Activated naive CD4-positive, alpha-beta T cell (primary cell): Measurements from ENCODE around the gene SLC12A3.
"Not testable (repeated sequence)": the region's sequence is repeated elsewhere in the genome, so short reads cannot be mapped to it uniquely, and the experiment has no call there.

ENCODE experiments used
- DNase-seq, 4 experiments: peaks; one replicate each; lab custom pipeline; 2025; lab: John Stamatoyannopoulos, UW

Gene SLC12A3

DNA sequence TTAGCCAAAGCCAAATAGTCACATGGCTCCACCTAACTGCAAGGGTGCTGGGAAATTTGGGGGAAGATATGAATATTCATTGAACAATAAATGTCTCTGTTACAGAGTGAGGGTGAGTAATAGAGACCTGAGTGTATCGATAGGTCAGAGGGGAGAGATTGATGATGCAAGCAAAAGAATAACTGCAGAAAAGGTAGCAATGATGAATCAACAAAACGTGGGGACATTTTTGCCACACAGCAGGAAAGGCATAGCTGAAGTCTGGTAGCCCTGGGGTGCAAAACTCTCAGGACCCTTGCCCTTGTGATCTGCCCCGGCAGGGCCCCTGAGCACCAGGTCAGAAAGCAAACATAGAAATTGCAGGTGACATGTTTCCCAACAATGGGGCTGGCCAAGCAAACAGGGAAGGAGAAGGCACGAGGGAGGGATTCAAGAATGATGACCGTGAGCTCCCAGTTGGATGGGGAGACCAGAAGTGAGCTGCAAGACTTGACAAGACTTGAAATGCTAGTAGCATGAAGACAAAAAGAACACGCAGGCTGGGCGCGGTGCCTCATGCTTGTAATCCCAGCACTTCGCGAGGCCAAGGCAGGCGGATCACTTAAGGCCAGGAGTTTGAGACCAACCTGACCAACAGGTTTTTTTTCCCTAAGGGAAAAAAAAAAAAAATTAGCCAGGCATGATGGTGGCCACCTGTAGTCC, 54.2 kb downstream of the SLC12A3 start:
- DNase-seq: no peak

DNA sequence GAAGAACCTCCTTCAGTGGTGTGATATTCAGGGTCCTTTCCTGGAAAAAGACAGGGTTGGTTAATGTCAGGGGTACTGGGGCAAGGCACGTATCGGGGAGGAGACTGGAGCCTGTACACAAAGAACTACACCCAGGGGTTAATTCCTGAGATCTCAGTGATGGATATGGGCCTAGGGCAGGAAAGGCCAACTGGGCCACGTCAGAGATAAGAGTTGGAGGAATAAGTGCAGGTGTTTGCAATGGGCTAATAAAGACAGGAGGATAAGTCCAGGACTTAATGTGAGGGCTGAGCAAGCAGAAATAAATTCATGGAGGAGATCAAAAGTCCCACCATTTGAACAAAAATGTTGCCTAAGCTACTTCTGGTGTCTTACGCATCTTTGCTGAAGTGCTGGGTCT, 56.6 kb downstream of the SLC12A3 start:
- DNase-seq: no peak

DNA sequence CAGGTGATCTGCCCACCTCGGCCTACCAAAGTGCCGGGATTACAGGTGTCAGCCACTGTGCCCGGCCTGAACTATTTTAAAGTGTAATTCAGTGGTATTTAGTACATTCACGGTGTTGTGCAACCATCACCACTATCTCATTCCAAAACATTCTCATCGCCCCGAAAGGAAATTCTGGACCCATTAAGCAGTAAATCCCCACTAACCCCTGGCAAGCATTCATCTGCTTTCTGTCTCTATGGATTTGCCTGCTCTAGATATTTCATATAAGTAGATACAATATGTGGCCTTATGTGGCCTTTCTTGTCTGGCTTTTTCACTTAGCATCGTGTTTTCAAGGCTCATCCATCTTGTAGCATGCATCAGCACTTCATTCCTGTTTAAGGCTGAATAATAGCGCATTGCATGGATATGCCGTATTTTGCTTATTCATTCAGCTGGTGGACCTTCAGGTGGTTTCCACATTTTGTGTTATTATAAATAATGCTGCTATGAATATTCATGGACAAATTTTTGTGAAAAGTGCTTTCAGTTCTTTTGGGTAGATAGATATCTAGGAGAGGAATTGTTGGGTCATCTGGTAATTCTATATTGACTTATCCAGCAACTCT, 58.6 kb downstream of the SLC12A3 start:
- DNase-seq: no peak

DNA sequence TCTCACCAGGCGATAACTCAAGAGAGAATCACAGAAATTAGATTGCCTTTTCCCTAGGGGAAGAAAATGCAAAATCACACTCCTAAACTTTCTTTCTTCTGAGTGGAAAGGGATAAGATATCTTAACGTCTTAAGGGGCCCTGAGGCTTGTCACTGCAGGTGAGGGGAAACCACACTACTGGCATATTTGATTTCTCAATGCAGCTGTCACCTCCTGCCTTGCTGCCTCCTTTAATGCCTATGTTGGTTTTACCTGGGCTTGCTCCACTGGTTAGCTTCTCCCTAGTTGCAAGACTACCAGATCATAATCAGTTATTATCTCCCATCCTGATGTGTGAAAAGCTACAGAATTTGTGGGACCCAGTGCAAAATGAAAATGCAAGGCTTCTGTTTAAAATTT, 62.5 kb downstream of the SLC12A3 start:
- DNase-seq: no peak

DNA sequence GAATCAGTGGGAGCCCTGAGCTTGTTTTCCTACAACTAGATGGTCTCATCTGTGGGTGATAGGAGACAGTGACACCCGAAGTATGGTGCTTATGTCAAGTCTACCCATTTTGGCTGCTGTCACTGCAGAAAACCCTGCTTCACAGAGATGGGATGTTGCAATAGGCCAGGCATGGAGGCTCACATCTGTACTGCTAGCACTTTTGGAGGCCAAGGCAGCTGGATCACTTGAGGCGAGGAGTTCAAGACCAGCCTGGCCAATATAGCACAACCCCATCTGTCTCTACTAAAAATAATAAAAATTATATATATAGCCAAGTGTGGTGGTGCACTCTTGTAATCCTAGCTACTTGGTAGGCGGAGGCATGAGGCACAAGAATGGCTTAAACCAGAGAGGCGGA, 64.6 kb downstream of the SLC12A3 start:
- DNase-seq: no peak

DNA sequence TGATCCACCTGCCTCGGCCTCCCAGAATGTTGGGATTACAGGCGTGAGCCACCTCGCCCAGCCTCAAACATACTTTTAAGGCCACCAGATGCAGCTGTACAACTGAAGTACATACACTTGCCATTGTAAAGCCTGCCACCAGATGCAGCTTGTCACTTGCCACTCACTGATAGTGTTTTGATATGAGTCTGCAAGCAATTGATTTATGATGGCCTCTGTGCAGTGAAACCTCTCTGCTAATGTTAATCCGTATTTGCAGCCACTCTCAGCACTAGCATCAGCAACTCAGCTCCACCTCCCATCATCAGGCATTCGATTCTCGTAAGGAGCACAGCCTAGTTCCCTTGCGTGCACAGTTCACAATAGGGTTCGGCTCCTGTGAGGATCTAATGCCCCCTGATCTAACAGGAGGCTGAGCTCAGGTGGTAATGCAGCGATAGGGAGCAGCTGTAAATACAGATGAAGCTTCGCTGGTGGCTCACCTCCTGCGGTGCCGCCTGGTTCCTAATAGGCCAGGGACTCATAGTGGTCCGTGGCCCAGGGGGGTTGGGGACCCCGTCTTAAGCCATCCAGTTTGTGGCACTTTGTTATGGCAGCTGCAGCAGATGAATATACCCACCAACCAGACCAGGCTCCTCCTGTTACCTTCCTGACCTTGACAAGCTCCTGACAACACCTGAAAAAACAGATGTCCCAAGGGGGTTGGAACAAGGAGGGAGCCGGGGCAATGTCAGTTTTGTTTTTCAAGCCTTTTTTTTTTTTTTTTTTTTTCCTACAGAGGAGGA, 65.7 kb downstream of the SLC12A3 start:
- no peak for DNase-seq

DNA sequence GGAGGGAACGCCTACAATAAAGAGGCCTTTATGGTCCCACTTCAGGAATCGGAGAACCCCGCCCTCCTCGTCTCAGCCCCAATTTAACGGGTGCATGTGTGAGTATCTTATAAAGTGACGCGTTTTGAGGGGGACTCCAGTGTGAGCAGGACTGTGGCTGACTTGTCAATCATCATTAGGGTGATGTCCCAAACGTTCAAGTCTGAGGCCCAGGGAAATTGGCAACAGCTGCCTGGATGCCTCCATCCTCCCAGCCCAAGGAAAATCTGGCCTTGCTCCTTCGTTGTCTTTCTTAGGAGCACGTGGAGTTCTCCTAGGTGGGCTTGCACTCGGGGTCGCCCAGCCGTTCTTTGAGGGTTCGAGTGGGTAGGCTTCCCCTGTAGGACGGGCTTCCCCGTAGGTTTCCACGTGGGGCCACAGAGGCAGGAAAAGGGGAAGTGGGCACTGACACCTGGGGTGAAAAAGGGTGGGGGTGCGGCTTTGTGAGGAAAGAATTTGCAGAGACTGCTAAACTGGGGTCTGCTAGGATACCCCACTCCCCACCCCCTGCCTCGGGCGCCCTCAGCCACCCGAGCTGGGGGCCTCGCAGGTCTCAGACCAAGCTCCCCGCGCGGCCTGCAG, 66.4 kb downstream of the SLC12A3 start:
- DNase-seq: no peak

DNA sequence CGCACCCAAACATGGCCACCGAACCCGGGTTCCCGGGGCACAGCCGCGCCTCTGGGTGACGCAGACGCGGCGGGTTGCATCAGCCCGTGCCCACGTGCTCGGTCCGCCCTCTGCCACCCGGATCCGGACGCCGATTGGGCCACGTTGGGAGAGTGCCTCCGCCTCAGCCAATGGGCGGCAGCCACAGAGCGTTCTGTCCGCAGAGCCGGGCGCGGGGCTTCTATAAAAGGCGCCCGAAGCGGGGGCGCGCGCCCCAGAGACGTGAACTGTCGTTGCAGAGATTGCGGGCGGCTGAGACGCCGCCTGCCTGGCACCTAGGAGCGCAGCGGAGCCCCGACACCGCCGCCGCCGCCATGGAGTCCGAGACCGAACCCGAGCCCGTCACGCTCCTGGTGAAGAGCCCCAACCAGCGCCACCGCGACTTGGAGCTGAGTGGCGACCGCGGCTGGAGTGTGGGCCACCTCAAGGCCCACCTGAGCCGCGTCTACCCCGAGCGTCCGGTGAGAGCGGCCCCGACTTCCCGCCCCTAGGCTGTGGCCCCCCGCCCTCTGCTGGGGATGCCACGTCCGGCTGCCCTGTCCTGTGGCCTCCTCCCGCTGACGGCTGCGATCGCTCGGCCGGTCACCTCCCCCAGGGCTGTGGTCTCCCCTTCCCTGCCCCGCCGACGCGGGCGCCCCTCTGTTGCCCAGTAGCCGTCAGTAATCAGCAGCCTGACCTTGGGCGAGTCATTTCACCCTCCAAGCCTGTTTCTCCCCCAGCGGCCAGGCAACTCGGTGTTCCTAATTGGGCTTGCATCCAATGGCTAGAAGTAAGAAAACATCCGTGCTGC, 67.1 kb downstream of the SLC12A3 start, which contains the start of gene HERPUD1:
TSS of gene HERPUD1 (plus strand) at position 251 of the 829 bp plus-strand sequence. CDS start at position 354, 103 bp downstream.
- DNase-seq: peak; percentile 97 to 98 (median 98)

DNA sequence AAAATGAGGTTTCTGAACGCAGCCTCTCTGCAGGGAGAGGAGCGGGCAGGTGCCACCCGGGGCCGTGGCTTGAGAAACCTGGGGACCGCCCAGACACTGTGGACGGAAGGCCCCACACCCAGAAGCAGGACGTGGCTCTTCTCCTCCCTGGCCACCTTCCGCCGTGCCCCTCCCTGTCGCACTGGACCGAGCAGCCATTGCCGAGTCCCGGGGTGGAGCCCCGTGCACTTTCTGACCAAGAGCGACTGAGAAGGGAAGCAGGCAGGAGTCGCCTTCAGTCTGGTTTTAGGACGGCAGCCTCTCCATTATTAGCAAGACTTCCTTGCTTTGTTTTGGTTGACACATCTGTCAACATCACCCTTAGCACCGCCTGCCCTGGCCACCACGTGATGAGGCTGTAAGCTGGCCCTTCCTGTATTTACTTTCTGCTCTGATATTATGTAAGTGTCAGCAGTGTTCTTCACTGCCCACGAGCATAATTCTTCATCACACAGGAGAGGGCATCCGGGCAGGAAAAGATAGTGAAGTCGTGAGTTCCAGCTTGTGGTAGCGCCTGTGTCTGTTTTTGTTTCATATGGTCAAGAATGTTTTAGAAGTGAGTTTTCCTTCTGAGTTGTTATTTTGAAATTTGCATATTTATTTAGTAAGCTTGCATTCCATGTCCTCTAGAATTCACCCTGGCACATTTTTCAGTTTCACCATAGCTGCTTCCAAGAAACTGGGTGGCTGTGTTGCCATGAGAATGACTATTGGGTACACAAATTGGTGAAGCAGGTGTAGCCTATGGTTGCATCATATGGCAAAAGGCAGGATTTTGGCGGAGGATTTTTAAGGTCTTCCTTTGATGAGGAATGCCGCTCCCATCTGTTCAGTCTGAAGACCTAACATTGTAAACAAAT, 68.0 kb downstream of the SLC12A3 start:
- no peak for DNase-seq

DNA sequence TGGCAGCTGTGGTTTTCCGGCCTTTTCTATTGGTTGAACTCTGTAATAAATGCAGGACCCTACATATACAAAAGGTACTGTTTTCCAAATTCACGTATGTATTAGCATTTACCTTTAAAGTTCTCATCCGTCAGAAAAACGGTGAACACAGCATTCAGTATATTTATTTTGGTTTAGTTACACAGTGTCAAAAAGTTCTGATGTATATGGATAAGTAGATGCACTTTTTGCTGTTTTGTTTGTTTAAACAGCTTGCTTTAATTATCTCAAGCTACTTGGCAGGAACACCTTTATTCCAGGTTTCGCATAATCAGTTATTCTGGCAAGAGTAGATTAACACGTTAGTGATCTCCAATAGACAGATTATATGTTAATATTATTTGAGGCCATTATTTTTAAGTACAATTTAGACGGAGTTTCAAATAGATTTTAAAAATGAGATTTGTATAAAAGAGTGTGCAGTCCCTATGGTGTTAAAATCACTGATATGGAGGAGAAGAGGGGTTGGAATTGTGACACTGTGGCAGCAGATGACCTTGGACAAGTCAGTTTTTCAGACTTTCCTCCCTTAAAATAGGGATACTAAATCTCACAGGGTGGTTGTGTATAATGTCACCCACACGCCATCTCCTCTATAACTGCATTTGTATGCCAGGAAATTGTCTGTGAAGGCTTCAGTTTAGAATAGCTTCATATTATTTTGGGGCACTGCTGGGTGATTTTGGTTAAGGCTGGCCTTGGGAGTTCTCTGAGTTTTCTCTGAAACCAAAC, 69.0 kb downstream of the SLC12A3 start:
- no peak for DNase-seq

DNA sequence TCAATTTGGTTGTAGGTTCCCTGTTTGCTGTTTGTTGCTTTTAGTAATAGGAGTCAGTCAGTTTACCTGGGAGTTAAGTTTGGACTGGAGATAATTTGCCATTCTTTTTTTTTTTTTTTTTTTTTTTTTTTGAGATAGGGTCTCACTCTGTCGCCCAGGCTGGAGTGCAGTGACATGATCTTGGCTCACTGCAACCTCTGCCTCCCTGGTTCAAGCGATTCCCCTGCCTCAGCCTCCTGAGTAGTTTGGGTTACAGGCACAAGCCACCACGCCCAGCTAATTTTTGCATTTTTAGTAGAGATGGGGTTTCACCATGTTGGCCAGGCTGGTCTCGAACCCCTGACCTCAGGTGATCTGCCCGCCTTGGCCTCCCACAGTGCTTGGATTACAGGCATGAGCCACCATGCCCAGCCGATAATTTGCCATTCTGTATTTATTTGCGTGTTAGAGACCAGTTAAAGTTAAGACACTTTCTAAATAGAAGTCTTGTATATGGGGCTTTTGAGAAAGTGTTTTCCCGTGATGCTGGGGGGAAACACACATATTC, 69.7 kb downstream of the SLC12A3 start:
- DNase-seq: not testable (repeated sequence)

DNA sequence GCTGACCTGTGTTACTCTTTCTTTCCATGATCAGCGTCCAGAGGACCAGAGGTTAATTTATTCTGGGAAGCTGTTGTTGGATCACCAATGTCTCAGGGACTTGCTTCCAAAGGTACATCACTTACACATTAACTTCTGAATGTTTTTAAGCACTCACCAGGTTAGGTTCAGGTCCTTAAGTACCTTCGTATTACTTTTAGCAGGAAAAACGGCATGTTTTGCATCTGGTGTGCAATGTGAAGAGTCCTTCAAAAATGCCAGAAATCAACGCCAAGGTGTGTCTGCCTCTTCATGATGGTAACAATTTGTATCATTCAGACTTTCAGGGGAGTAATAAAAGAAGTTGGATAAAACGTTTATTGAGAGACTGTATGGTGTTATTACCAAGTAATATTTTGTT, 70.2 kb downstream of the SLC12A3 start:
- DNase-seq: no peak

DNA sequence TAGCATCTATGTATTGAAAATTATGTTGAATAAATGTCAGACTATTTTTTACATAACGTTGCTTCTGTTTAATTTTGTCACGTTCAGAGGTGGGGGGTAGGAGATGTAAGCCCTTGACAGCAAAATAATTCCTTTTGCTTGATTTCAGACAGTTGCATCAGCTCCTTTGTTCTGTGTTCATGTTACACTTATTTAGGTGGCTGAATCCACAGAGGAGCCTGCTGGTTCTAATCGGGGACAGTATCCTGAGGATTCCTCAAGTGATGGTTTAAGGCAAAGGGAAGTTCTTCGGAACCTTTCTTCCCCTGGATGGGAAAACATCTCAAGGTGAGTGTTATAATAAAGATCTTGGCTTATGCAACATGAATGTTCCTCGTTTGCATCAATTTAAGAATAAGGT, 71.5 kb downstream of the SLC12A3 start:
- no peak for DNase-seq

DNA sequence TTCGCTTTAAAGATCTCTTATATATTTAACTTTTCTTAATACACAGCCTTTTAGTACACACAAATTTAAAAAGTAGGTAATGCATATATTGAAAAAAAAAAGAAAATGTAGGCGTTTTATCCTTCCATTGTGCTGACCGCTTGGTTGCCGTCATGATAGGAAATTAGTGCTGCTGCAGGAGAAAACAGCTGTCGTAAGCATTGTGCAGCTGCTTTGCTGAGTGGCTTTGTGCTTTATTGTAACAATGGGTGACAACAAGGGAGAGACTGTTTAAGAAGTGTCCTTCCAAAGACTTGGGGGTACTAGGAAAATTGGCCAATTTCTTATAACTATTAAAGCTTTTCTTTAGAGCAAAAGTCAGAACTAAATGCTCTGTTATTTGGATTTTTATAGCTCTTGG, 71.9 kb downstream of the SLC12A3 start:
- no peak for DNase-seq

DNA sequence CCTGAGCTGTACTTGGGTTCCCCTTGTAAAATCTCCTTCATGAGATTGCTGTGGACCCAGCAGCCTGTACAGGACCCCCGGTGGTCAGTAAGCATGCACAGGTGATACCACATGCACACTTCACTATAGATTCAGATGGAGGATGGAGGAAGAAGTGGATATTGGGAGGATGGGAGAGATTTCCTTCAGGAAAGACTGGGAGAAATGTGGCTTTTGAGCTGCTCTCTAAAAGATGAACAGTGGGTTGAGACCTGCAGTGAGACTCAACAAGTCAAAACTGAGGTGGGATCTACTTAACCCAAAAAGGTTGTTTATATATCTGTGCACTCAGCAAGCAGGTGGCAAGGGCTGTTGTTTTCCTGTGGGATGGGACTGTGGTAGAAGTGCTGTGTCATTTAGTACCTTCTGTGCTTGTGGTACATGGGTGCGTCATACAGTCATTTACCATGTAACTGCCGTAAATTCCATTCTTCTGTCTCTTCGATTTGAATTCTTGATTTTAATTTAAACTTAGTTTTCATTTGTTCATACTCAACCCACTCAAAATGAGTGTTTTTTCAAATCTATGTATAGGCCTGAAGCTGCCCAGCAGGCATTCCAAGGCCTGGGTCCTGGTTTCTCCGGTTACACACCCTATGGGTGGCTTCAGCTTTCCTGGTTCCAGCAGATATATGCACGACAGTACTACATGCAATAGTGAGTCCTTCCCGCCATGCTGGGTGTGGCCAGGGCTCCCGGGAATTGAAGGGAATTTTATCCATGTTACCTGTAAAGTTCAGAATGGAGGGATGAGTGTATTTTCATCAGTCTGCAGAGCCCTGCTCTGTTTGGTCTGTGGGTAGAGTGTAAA, 73.9 kb downstream of the SLC12A3 start:
- DNase-seq: no peak

DNA sequence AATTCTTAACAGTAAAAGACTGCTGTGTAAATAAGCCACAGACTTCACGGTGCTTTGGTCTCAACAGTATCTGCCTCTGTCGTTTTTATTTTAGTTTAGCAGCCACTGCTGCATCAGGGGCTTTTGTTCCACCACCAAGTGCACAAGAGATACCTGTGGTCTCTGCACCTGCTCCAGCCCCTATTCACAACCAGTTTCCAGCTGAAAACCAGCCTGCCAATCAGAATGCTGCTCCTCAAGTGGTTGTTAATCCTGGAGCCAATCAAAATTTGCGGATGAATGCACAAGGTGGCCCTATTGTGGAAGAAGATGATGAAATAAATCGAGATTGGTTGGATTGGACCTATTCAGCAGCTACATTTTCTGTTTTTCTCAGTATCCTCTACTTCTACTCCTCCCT, 74.8 kb downstream of the SLC12A3 start:
- DNase-seq: no peak

DNA sequence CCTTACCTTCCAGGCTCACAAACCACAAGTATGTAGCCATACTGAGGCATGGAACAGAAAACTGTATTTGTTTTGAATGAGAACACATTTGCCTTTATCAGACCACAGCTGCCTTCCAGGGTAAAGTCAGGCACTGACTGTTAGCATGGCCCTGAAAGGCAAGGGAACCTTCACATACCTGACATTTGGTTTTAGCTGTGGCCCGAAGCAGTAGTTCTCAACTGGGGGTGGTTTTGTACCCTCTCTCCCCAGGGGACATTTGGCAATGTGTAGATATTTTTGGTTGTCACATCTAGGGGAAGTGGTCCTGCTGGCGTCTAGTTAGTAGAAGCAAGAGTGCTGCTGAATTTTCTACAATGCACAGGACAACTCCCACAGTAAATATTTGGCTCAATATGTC, 76.1 kb downstream of the SLC12A3 start:
- DNase-seq: no peak

DNA sequence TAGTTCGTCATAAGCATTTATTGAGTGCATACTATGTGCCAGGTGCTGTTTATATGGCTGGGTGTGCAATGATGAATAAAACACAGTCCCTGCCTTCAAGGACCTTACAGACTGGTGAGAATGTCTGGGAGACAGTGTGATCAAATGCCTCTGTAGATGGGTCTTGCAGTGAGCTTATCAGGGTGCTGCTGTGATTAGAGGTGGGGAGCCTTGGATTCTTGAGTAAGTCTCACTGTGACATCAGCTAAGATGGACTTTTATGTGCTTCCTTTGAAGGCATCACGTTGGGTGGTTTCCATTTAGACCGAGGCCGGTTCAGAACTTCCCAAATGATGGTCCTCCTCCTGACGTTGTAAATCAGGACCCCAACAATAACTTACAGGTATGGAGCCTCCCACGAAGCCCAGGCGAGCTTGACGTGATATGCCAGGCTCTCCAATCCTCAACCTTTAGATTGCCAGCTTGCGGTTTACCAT, 76.9 kb downstream of the SLC12A3 start:
- no peak for DNase-seq
